H1 (cell line): ENCODE data around the gene MOB3C. TPM values are rescaled to one million over a fixed set of nuclear protein-coding genes. Genes with fewer than 3 reads are reported as not detected.

Experiments used
- CBX8 ChIP-seq: fragments of 300-800, 300-1000 bp; sonication (generic); IDR thresholded peaks from 2 replicates; pipeline ENCODE4 v1.7.1; 2016; ENCODE audit warnings: low read depth, low read length, borderline replicate concordance
- EGR1 ChIP-seq: IDR thresholded peaks from 2 replicates; pipeline ENCODE4 v1.6.1; 2011; ENCODE audit warnings: low read depth, low read length, borderline replicate concordance
- KDM1A ChIP-seq: fragments of 200-600, 300-600 bp; sonication (generic); IDR thresholded peaks from 2 replicates; pipeline ENCODE4 v1.7.1; 2016; ENCODE audit warnings: mild to moderate bottlenecking, low read length, borderline replicate concordance
- polyA plus RNA-seq, 7 experiments: library from polyadenylated mRNA; depleted of rRNA in 3 of 7; stranded (reverse) in 5 of 7; unstranded in 2 of 7; fragments of >200 nt in 5 of 7; fragments of 200-250 nt in 2 of 7; gene quantifications; 1 replicate in 5 of 7; 2 replicates in 1 of 7; 4 replicates in 1 of 7; pipeline versions ENCODE4 v1.2.1 to v1.2.3, GENCODE V29; 2011 to 2013; ENCODE audit warnings: missing spikeins in 2 of 7, mixed read lengths in 2 of 7
- total RNA-seq: library from RNA; stranded (reverse); fragmentation: NEBNext Ultra II Directional; extraction: Animal tissue kit (Norgen Biotek cat#: 25700); gene quantifications from 2 replicates; pipeline ENCODE4 v1.2.1, GENCODE V29; 2021

MOB3C gene
- total and polyA plus RNA-seq, 2 of the 8 experiments (the other 6 are each of a cell fraction or from before 2014, with no cell fraction given): 5.8 to 6.6 TPM

DNA sequence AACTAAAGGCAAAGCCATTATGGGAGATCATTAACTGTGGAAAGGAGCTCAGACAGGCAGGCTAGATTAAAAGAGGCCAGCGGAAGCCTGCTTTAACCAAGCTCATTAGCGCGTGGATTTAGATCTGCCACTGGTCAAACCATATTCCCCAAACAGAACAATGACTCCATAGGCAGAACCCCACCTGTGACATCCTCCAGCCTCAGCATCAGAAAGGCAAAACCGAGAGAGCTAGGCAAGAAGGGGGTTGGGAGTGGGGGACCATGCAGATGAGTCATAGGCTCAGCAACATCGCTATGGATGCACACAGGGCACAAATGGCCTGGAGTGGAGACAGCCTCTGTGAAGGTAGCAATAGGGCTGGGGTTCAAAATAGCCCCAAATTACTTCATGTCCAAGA, 33.1 kb downstream of the MOB3C start (continued):
- TF ChIP-seq KDM1A (no peak), CBX8 (no peak), EGR1 (no peak)
